ENCODE results near the gene RASD2. TPM values are rescaled to one million over a fixed set of nuclear protein-coding genes. Genes with fewer than 3 reads are reported as not detected.

Gene RASD2
- total RNA-seq, 1 experiment from 2014 or later = 2.4 TPM

GRCh38 chr22:35543702-35544101 lies 3.1 kb downstream of the RASD2 start:
- no peak overlapping the region for H2AFZ ChIP-seq (ENCODE audit: low read depth, low read length, poor library complexity, severe bottlenecking)
- peak overlapping the region; percentile 17; the same call in 1 of the 2 replicates for H3K9ac ChIP-seq (ENCODE audit: low read length)
- no peaks in the 10 kb centered on the region for H3K9me3 ChIP-seq (ENCODE audit: control insufficient read depth in 1 of 2, insufficient read depth in 1 of 2, low read depth in 1 of 2, low read length in 2 of 2)
- H3K4me1 ChIP-seq (ENCODE audit: control insufficient read depth in 1 of 2, insufficient read depth in 2 of 2, low read length in 2 of 2) = peaks cover 20 to 38% of the 10 kb centered on the region in 2 experiments
- ChIA-PET POLR2A (no interaction called here), RAD21 (ENCODE audit: low non-redundant PET in 1 of 2, low total read pairs in 2 of 2, uncharacterized antibody in 2 of 2, unreplicated experiment in 2 of 2) (no interaction called here), CTCF (no interaction called here)
- DNase-seq (ENCODE audit: low read depth, low spot score) (no peak), ATAC-seq (no peak)
- no peak overlapping the region for H3K27ac ChIP-seq (ENCODE audit: low read depth, low read length)
- no peaks in the 10 kb centered on the region for H3K27me3 ChIP-seq (ENCODE audit: insufficient read depth, low read length)
- H3K36me3 ChIP-seq (ENCODE audit: control insufficient read depth in 1 of 2, insufficient read depth in 2 of 2, low read length in 2 of 2) = no peaks in the 10 kb centered on the region
- H3K9me2 ChIP-seq (ENCODE audit: insufficient read depth) = no peaks in the 10 kb centered on the region
- H3K4me2 ChIP-seq (ENCODE audit: low read length) = peak overlapping the region; percentile 33; the same call in 1 of the 2 replicates
- no peaks in the 10 kb centered on the region for H3K79me2 ChIP-seq (ENCODE audit: insufficient read depth, low read length)
- intact Hi-C loops (cut with micrococcal nuclease) = no loop called here
- TF ChIP-seq, protein P1, sequence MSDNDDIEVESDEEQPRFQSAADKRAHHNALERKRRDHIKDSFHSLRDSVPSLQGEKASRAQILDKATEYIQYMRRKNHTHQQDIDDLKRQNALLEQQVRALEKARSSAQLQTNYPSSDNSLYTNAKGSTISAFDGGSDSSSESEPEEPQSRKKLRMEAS (IDR thresholded peaks at IDR 0.05) = 0 out of 2 replicates have a peak, but pooled peaks have one; percentile 5
- TF ChIP-seq, protein P2, sequence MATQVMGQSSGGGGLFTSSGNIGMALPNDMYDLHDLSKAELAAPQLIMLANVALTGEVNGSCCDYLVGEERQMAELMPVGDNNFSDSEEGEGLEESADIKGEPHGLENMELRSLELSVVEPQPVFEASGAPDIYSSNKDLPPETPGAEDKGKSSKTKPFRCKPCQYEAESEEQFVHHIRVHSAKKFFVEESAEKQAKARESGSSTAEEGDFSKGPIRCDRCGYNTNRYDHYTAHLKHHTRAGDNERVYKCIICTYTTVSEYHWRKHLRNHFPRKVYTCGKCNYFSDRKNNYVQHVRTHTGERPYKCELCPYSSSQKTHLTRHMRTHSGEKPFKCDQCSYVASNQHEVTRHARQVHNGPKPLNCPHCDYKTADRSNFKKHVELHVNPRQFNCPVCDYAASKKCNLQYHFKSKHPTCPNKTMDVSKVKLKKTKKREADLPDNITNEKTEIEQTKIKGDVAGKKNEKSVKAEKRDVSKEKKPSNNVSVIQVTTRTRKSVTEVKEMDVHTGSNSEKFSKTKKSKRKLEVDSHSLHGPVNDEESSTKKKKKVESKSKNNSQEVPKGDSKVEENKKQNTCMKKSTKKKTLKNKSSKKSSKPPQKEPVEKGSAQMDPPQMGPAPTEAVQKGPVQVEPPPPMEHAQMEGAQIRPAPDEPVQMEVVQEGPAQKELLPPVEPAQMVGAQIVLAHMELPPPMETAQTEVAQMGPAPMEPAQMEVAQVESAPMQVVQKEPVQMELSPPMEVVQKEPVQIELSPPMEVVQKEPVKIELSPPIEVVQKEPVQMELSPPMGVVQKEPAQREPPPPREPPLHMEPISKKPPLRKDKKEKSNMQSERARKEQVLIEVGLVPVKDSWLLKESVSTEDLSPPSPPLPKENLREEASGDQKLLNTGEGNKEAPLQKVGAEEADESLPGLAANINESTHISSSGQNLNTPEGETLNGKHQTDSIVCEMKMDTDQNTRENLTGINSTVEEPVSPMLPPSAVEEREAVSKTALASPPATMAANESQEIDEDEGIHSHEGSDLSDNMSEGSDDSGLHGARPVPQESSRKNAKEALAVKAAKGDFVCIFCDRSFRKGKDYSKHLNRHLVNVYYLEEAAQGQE (IDR thresholded peaks at IDR 0.05; ENCODE audit: low read depth) = no peak
- no peak overlapping the region for H3K4me3 ChIP-seq (replicated peaks in 1 of 2; ENCODE audit: low read depth in 1 of 2, low read length in 2 of 2)
- no TSS peak for BruUV-seq (replicated peaks)
- H4K20me1 ChIP-seq (ENCODE audit: insufficient read depth) = no peaks in the 10 kb centered on the region

GRCh38 chr22:35544189-35544588 lies 3.6 kb downstream of the RASD2 start:
- POLR2A ChIA-PET = no interaction called here
- TF ChIP-seq ZFX (IDR thresholded peaks at IDR 0.05) (no peak), SP1 (IDR thresholded peaks at IDR 0.05; ENCODE audit: low read depth) (no peak), POLR2AphosphoS5 (IDR thresholded peaks at IDR 0.05; ENCODE audit: low read depth, low read length) (no peak), FOSL1 (IDR thresholded peaks at IDR 0.05; ENCODE audit: low read depth) (no peak), EGR1 (IDR thresholded peaks at IDR 0.05; ENCODE audit: low read depth) (no peak), CBX3 (IDR thresholded peaks at IDR 0.05; ENCODE audit: low read depth) (no peak), EZH2 (IDR thresholded peaks at IDR 0.05) (no peak), SRF (IDR thresholded peaks at IDR 0.05; ENCODE audit: low read depth) (no peak), TCF7L2 (IDR thresholded peaks at IDR 0.05; ENCODE audit: borderline replicate concordance, extremely low read depth, insufficient read depth, insufficient read length) (no peak), YY1 (IDR thresholded peaks at IDR 0.05; ENCODE audit: extremely low read depth, insufficient replicate concordance, low read depth, low read length) (no peak), EZH2phosphoT487 (IDR thresholded peaks at IDR 0.05; ENCODE audit: borderline replicate concordance) (no peak)
- TF ChIP-seq, protein P3, sequence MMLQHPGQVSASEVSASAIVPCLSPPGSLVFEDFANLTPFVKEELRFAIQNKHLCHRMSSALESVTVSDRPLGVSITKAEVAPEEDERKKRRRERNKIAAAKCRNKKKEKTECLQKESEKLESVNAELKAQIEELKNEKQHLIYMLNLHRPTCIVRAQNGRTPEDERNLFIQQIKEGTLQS (IDR thresholded peaks at IDR 0.05) = no peak
- CTCF ChIA-PET = no interaction called here
- Histone ChIP-seq H4K20me1 (ENCODE audit: insufficient read depth) (no peaks in the 10 kb centered on the region), H3K9me2 (ENCODE audit: insufficient read depth) (no peaks in the 10 kb centered on the region), H2AFZ (ENCODE audit: low read depth, low read length, poor library complexity, severe bottlenecking) (no peak overlapping the region), H3K27ac (ENCODE audit: low read depth, low read length) (no peak overlapping the region), H3K36me3 (ENCODE audit: control insufficient read depth in 1 of 2, insufficient read depth in 2 of 2, low read length in 2 of 2) (no peaks in the 10 kb centered on the region), H3K4me1 (ENCODE audit: control insufficient read depth in 1 of 2, insufficient read depth in 2 of 2, low read length in 2 of 2) (peaks cover 20 to 37% of the 10 kb centered on the region in 2 experiments), H3K4me3 (replicated peaks in 1 of 2; ENCODE audit: low read depth in 1 of 2, low read length in 2 of 2) (no peak overlapping the region), H3K9ac (ENCODE audit: low read length) (no peak overlapping the region), H3K27me3 (ENCODE audit: insufficient read depth, low read length) (no peaks in the 10 kb centered on the region), H3K4me2 (ENCODE audit: low read length) (no peak overlapping the region), H3K9me3 (ENCODE audit: control insufficient read depth in 1 of 2, insufficient read depth in 1 of 2, low read depth in 1 of 2, low read length in 2 of 2) (no peaks in the 10 kb centered on the region), H3K79me2 (ENCODE audit: insufficient read depth, low read length) (no peaks in the 10 kb centered on the region)
- no TSS peak for BruUV-seq (replicated peaks)
- no peak for ATAC-seq
- RAD21 ChIA-PET (ENCODE audit: low non-redundant PET in 1 of 2, low total read pairs in 2 of 2, uncharacterized antibody in 2 of 2, unreplicated experiment in 2 of 2) = no interaction called here
- intact Hi-C loops (cut with micrococcal nuclease) = no loop called here
- DNase-seq (ENCODE audit: low read depth, low spot score) = no peak

Data from HCT116 (cell line).